Astrocyte (in vitro differentiated cells and primary cell): ENCODE data around the gene STRBP. TPM values are rescaled to one million over a fixed set of nuclear protein-coding genes. Genes with fewer than 3 reads are reported as not detected.

Source experiments
- DNase-seq: peaks from one replicate; pipeline ENCODE4 v3.0.0-alpha.2; 2010; ENCODE audit warnings: low read depth
- FAIRE-seq: peaks from 2 replicates; lab custom pipeline; 2011; peaks lifted over from hg19 to GRCh38; lab: Jason Lieb, UNC
- H2AFZ ChIP-seq: 2 replicates; pipeline ENCODE4 v1.6.0; 2012; ENCODE audit warnings: low read depth, low read length, inconsistent platforms
- H3K27ac ChIP-seq: 2 replicates; pipeline ENCODE4 v1.5.1; 2011; ENCODE audit warnings: low read depth, low read length, inconsistent platforms
- H3K27me3 ChIP-seq: 2 replicates; pipeline ENCODE4 v1.6.0; 2011; ENCODE audit warnings: low read length, inconsistent platforms; ENCODE audit not compliant: insufficient read depth
- H3K36me3 ChIP-seq: 2 replicates; pipeline ENCODE4 v1.5.1; 2011; ENCODE audit warnings: low read length, inconsistent platforms; ENCODE audit not compliant: insufficient read depth
- H3K4me1 ChIP-seq: 2 replicates; pipeline ENCODE4 v1.5.1; 2011; ENCODE audit warnings: low read length, inconsistent platforms; ENCODE audit not compliant: insufficient read depth
- H3K4me2 ChIP-seq: 2 replicates; pipeline ENCODE4 v1.6.0; 2012; ENCODE audit warnings: low read length, inconsistent platforms
- H3K4me3 ChIP-seq: 2 replicates; pipeline ENCODE4 v1.5.1; 2011; ENCODE audit warnings: low read depth, mild to moderate bottlenecking, low read length, inconsistent platforms; ENCODE audit not compliant: insufficient read depth
- H3K79me2 ChIP-seq: 2 replicates; pipeline ENCODE4 v1.6.0; 2012; ENCODE audit warnings: mild to moderate bottlenecking, low read length, inconsistent platforms; ENCODE audit not compliant: insufficient read depth
- H3K9ac ChIP-seq: 2 replicates; pipeline ENCODE4 v1.6.0; 2012; ENCODE audit warnings: mild to moderate bottlenecking, low read length, inconsistent platforms
- H3K9me3 ChIP-seq: 2 replicates; pipeline ENCODE4 v1.5.1; 2012; ENCODE audit warnings: low read depth, mild to moderate bottlenecking, low read length, inconsistent platforms; ENCODE audit not compliant: insufficient read depth
- H4K20me1 ChIP-seq: 2 replicates; pipeline ENCODE4 v1.6.0; 2012; ENCODE audit warnings: low read length, inconsistent platforms; ENCODE audit not compliant: insufficient read depth
- H3K27ac Mint-ChIP-seq: one replicate; pipeline ENCODE4 v1.8.0; 2021; ENCODE audit warnings: mild to moderate bottlenecking, mixed read lengths; ENCODE audit not compliant: unreplicated experiment
- H3K27me3 Mint-ChIP-seq: one replicate; pipeline ENCODE4 v1.8.0; 2021; ENCODE audit warnings: low read depth, mixed read lengths; ENCODE audit not compliant: unreplicated experiment
- H3K36me3 Mint-ChIP-seq: one replicate; pipeline ENCODE4 v1.8.0; 2021; ENCODE audit warnings: low read depth, mixed read lengths; ENCODE audit not compliant: unreplicated experiment
- H3K4me1 Mint-ChIP-seq: one replicate; pipeline ENCODE4 v1.8.0; 2021; ENCODE audit warnings: low read depth, mixed read lengths; ENCODE audit not compliant: unreplicated experiment
- H3K4me3 Mint-ChIP-seq: one replicate; pipeline ENCODE4 v1.8.0; 2021; ENCODE audit warnings: mild to moderate bottlenecking, moderate library complexity, mixed read lengths; ENCODE audit not compliant: unreplicated experiment
- H3K9me3 Mint-ChIP-seq: one replicate; pipeline ENCODE4 v1.8.0; 2021; ENCODE audit warnings: mild to moderate bottlenecking, mixed read lengths; ENCODE audit not compliant: unreplicated experiment
- CTCF ChIP-seq: IDR thresholded peaks from 2 replicates; pipeline ENCODE4 v1.5.1; 2011; ENCODE audit warnings: low read depth, mild to moderate bottlenecking, inconsistent platforms, low read length, moderate library complexity; ENCODE audit not compliant: insufficient read depth
- EZH2 ChIP-seq: IDR thresholded peaks from 2 replicates; pipeline ENCODE4 v1.6.1; 2012; ENCODE audit warnings: mild to moderate bottlenecking, low read length, inconsistent platforms; ENCODE audit not compliant: insufficient read depth
- total RNA-seq: library from RNA; stranded (reverse); gene quantifications from 2 replicates; pipeline ENCODE4 v1.2.1, GENCODE V29; 2021

Gene STRBP
- total RNA-seq, 1 donor from 2014 or later, result 13.1 TPM

- peak overlapping the region; percentile 14 for H3K4me2 ChIP-seq
- H3K27me3 ChIP-seq, result no peaks in the 10 kb centered on the region
- H3K4me1 ChIP-seq, result peaks cover 5% of the 10 kb centered on the region
- no peak overlapping the region for H3K9ac ChIP-seq
- Mint-ChIP-seq H3K36me3 (no peaks in the 10 kb centered on the region), H3K4me1 (peaks cover 3% of the 10 kb centered on the region), H3K27me3 (no peaks in the 10 kb centered on the region), H3K4me3 (no peak overlapping the region), H3K9me3 (no peaks in the 10 kb centered on the region), H3K27ac (no peak overlapping the region)
- H3K36me3 ChIP-seq, result no peaks in the 10 kb centered on the region
- no peaks in the 10 kb centered on the region for H3K79me2 ChIP-seq
- H2AFZ ChIP-seq, result no peak overlapping the region
- FAIRE-seq, result no peak
- no peak overlapping the region for H3K4me3 ChIP-seq
- TF ChIP-seq CTCF (no peak), EZH2 (no peak)
- DNase-seq, result peak; percentile 49
- H3K9me3 ChIP-seq, result no peaks in the 10 kb centered on the region
- H3K27ac ChIP-seq, result no peak overlapping the region
- H4K20me1 ChIP-seq, result no peaks in the 10 kb centered on the region
These were observed 51.2 kb downstream of the STRBP start for GRCh38 chr9:123217128-123217654.

GRCh38 chr9:123216251-123216797, 52.1 kb downstream of the STRBP start:
- Histone ChIP-seq H3K4me2 (peak overlapping the region; percentile 14), H3K79me2 (no peaks in the 10 kb centered on the region), H3K4me3 (no peak overlapping the region), H2AFZ (no peak overlapping the region), H4K20me1 (no peaks in the 10 kb centered on the region), H3K9ac (no peak overlapping the region), H3K27ac (no peak overlapping the region), H3K4me1 (peaks cover 5% of the 10 kb centered on the region), H3K27me3 (no peaks in the 10 kb centered on the region), H3K36me3 (no peaks in the 10 kb centered on the region), H3K9me3 (no peaks in the 10 kb centered on the region)
- Mint-ChIP-seq H3K4me3 (no peak overlapping the region), H3K27ac (no peak overlapping the region), H3K9me3 (no peaks in the 10 kb centered on the region), H3K27me3 (no peaks in the 10 kb centered on the region), H3K4me1 (peaks cover 3% of the 10 kb centered on the region), H3K36me3 (no peaks in the 10 kb centered on the region)
- FAIRE-seq (no peak), DNase-seq (peak; percentile 40)
- TF ChIP-seq EZH2, result no peak
- TF ChIP-seq CTCF, result no peak

- no peak overlapping the region for H3K27ac ChIP-seq
- H4K20me1 ChIP-seq, result no peaks in the 10 kb centered on the region
- no peaks in the 10 kb centered on the region for H3K79me2 ChIP-seq
- H3K4me1 Mint-ChIP-seq, result no peaks in the 10 kb centered on the region
- no peak overlapping the region for H3K4me2 ChIP-seq
- no peaks in the 10 kb centered on the region for H3K36me3 ChIP-seq
- H3K9ac ChIP-seq, result no peak overlapping the region
- H3K27ac Mint-ChIP-seq, result no peak overlapping the region
- no peak overlapping the region for H3K4me3 ChIP-seq
- TF ChIP-seq EZH2 (no peak), CTCF (no peak)
- no peaks in the 10 kb centered on the region for H3K4me1 ChIP-seq
- no peak for FAIRE-seq
- no peaks in the 10 kb centered on the region for H3K27me3 ChIP-seq
- no peak for DNase-seq
- no peak overlapping the region for H3K4me3 Mint-ChIP-seq
- no peaks in the 10 kb centered on the region for H3K27me3 Mint-ChIP-seq
- no peak overlapping the region for H2AFZ ChIP-seq
- H3K9me3 Mint-ChIP-seq, result no peaks in the 10 kb centered on the region
- H3K9me3 ChIP-seq, result no peaks in the 10 kb centered on the region
- H3K36me3 Mint-ChIP-seq, result no peaks in the 10 kb centered on the region
These were observed 57.3 kb downstream of the STRBP start for GRCh38 chr9:123211081-123211480.
